Measurements from ENCODE around the gene DBN1. TPM values are rescaled to one million over a fixed set of nuclear protein-coding genes. Genes with fewer than 3 reads are reported as not detected.
A peak's percentile ranks its signal among the peaks of the same experiment; 100 is the strongest.

The DBN1 gene
- total and polyA plus RNA-seq, 2 experiments from 2014 or later, result 106 to 290 TPM

DNA sequence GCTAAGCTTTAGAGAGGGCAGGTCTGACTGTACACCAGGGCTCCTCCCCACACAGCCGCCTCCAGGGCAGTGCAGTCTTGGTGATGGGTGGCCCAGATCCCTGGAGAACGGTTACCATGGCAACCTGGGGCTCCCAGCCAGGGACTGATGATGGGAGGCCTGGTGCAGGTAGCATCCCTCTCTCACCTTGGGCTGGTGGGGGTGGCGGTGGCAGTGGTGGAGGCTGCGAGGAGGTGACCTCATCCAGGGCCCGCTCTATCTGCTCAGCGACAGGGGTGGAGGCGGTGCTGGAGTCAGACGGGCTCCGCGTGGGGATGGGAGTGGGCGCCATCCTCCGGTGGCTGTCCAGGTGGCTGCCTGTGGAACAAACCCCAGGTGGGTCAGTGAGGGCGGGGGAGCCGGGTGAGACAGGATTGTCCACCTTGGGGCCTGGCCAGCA is 14.5 kb downstream of the DBN1 start:
- Mint-ChIP-seq H3K4me3 (no peak overlapping the region), H3K9me3 (peaks cover 3% of the 10 kb centered on the region; the same call in 1 of the 3 replicates), H3K36me3 (ENCODE audit: low read depth) (peaks cover 61% of the 10 kb centered on the region), H3K27me3 (ENCODE audit: insufficient read depth, low read depth, poor library complexity) (peaks cover 43% of the 10 kb centered on the region), H3K4me1 (peaks cover 16% of the 10 kb centered on the region), H3K27ac (no peak overlapping the region)
- no peak for ATAC-seq
- peak; percentile 61 for DNase-seq (ENCODE audit: low spot score)
- peaks cover 24% of the 10 kb centered on the region for H4K20me1 ChIP-seq (replicated peaks; ENCODE audit: insufficient read depth)
- no peak overlapping the region for H3K4me3 ChIP-seq
- H3K36me3 ChIP-seq (ENCODE audit: insufficient read depth), result peaks cover 31% of the 10 kb centered on the region
- H3K4me1 ChIP-seq (ENCODE audit: insufficient read depth), result peaks cover 10% of the 10 kb centered on the region
- H2AFZ ChIP-seq, result no peak overlapping the region
- H3K79me2 ChIP-seq (replicated peaks; ENCODE audit: insufficient read depth), result peaks cover 10% of the 10 kb centered on the region
- peaks cover 2% of the 10 kb centered on the region for H3K27me3 ChIP-seq (ENCODE audit: insufficient read depth)
- no peaks in the 10 kb centered on the region for H3K9me2 ChIP-seq (ENCODE audit: insufficient read depth)
- no peak overlapping the region for H3K4me2 ChIP-seq
- H3F3A ChIP-seq (replicated peaks; ENCODE audit: low read depth), result peaks cover 50% of the 10 kb centered on the region
- no peak for TF ChIP-seq EZH2phosphoT487 (IDR thresholded peaks at IDR 0.05; ENCODE audit: unreplicated experiment)
- no peak for TF ChIP-seq ETS1 (IDR thresholded peaks at IDR 0.05)
- TF ChIP-seq REST (IDR thresholded peaks at IDR 0.05; ENCODE audit: unreplicated experiment), result no peak
- TF ChIP-seq, protein P1, sequence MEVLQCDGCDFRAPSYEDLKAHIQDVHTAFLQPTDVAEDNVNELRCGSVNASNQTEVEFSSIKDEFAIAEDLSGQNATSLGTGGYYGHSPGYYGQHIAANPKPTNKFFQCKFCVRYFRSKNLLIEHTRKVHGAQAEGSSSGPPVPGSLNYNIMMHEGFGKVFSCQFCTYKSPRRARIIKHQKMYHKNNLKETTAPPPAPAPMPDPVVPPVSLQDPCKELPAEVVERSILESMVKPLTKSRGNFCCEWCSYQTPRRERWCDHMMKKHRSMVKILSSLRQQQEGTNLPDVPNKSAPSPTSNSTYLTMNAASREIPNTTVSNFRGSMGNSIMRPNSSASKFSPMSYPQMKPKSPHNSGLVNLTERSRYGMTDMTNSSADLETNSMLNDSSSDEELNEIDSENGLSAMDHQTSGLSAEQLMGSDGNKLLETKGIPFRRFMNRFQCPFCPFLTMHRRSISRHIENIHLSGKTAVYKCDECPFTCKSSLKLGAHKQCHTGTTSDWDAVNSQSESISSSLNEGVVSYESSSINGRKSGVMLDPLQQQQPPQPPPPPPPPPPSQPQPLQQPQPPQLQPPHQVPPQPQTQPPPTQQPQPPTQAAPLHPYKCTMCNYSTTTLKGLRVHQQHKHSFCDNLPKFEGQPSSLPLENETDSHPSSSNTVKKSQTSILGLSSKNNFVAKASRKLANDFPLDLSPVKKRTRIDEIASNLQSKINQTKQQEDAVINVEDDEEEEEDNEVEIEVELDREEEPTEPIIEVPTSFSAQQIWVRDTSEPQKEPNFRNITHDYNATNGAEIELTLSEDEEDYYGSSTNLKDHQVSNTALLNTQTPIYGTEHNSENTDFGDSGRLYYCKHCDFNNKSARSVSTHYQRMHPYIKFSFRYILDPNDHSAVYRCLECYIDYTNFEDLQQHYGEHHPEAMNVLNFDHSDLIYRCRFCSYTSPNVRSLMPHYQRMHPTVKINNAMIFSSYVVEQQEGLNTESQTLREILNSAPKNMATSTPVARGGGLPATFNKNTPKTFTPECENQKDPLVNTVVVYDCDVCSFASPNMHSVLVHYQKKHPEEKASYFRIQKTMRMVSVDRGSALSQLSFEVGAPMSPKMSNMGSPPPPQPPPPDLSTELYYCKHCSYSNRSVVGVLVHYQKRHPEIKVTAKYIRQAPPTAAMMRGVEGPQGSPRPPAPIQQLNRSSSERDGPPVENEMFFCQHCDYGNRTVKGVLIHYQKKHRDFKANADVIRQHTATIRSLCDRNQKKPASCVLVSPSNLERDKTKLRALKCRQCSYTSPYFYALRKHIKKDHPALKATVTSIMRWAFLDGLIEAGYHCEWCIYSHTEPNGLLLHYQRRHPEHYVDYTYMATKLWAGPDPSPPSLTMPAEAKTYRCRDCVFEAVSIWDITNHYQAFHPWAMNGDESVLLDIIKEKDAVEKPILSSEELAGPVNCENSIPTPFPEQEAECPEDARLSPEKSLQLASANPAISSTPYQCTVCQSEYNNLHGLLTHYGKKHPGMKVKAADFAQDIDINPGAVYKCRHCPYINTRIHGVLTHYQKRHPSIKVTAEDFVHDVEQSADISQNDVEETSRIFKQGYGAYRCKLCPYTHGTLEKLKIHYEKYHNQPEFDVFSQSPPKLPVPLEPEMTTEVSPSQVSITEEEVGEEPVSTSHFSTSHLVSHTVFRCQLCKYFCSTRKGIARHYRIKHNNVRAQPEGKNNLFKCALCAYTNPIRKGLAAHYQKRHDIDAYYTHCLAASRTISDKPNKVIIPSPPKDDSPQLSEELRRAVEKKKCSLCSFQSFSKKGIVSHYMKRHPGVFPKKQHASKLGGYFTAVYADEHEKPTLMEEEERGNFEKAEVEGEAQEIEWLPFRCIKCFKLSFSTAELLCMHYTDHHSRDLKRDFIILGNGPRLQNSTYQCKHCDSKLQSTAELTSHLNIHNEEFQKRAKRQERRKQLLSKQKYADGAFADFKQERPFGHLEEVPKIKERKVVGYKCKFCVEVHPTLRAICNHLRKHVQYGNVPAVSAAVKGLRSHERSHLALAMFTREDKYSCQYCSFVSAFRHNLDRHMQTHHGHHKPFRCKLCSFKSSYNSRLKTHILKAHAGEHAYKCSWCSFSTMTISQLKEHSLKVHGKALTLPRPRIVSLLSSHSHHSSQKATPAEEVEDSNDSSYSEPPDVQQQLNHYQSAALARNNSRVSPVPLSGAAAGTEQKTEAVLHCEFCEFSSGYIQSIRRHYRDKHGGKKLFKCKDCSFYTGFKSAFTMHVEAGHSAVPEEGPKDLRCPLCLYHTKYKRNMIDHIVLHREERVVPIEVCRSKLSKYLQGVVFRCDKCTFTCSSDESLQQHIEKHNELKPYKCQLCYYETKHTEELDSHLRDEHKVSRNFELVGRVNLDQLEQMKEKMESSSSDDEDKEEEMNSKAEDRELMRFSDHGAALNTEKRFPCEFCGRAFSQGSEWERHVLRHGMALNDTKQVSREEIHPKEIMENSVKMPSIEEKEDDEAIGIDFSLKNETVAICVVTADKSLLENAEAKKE (CRISPR knock-in tag; IDR thresholded peaks at IDR 0.05), result no peak
- no peak for TF ChIP-seq NANOG (IDR thresholded peaks at IDR 0.05; ENCODE audit: borderline replicate concordance)
- no peak for TF ChIP-seq ZNF114 (CRISPR knock-in tag; IDR thresholded peaks at IDR 0.05)
- no peak for TF ChIP-seq POLR2AphosphoS5 (IDR thresholded peaks at IDR 0.05; ENCODE audit: low read depth)
- no peak for TF ChIP-seq STAT1 (IDR thresholded peaks at IDR 0.05; ENCODE audit: unreplicated experiment)
- TF ChIP-seq CTCF (conservative IDR thresholded peaks at IDR 0.05; ENCODE audit: low read depth in 2 of 2), result no peak
- TF ChIP-seq CREB1 (CRISPR knock-in tag; IDR thresholded peaks at IDR 0.05; ENCODE audit: low read depth), result no peak
- no peak for TF ChIP-seq EZH2 (IDR thresholded peaks at IDR 0.05; ENCODE audit: low read depth, unreplicated experiment)
- no peak for TF ChIP-seq ZNF331 (CRISPR knock-in tag; IDR thresholded peaks at IDR 0.05; ENCODE audit: low read depth)
- no peak for TF ChIP-seq JUNB (IDR thresholded peaks at IDR 0.05; ENCODE audit: unreplicated experiment)
- H3K27ac ChIP-seq (ENCODE audit: low read depth), result no peak overlapping the region
